Brain microvascular endothelial cell (primary cell): ENCODE measurements around the gene ACSL5.

ENCODE experiments used
- DNase-seq: peaks from one replicate; pipeline ENCODE4 v3.0.0-alpha.2; 2020
- H3K27ac ChIP-seq: fragments of 250-450 bp; sonication (Bioruptor Pico); 2 replicates; pipeline ENCODE4 v1.5.1; 2020; ENCODE audit warnings: mild to moderate bottlenecking, moderate library complexity
- H3K27me3 ChIP-seq: fragments of 250-450 bp; sonication (Bioruptor Pico); replicated peaks from 2 replicates; pipeline ENCODE4 v1.5.1; 2020; ENCODE audit warnings: mild to moderate bottlenecking
- H3K36me3 ChIP-seq: fragments of 250-450 bp; sonication (Bioruptor Pico); replicated peaks from 2 replicates; pipeline ENCODE4 v1.5.1; 2020; ENCODE audit warnings: mild to moderate bottlenecking
- H3K4me3 ChIP-seq: 2 replicates; pipeline ENCODE4 v1.5.1; 2011; ENCODE audit warnings: low read depth, mild to moderate bottlenecking, control low read depth, low read length, moderate library complexity
- in situ Hi-C: cut with HindIII; loops from 2 replicates; pipeline ENCODE4 v1.10.0; 2017; ENCODE audit warnings: low sequenced_read_pairs, low pct_ligation_motif_present
- TF ChIP-seq, protein P1 (sequence below): IDR thresholded peaks from 2 replicates; pipeline ENCODE4 v1.5.1; 2011; ENCODE audit warnings: low read depth, mild to moderate bottlenecking, moderate library complexity, low read length, control low read depth, inconsistent platforms; ENCODE audit errors: missing control alignments

The ACSL5 gene

DNA sequence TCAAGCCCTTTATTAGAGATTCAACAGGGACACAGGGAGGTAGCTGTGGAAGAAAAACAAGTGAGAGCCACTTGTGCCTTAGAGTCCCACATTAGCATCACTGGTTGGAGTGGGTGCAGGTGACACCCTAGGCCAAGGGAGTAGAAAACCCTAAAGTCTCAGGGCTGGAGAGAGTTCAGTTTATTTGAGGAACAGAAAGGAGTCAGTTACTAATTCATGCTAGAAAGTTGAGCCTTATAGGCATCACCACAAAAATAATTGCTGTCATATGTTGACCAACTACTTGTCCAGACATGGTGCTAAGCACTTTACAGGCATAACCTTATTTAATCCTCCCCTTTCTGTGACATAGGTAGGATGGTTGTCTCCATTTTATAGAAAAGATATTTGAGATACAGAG lies 20.9 kb upstream of the ACSL5 start:
- no peak for DNase-seq
- no peaks in the 10 kb centered on the region for H3K27me3 ChIP-seq
- in situ Hi-C loops = no loop called here
- TF ChIP-seq, protein P1, sequence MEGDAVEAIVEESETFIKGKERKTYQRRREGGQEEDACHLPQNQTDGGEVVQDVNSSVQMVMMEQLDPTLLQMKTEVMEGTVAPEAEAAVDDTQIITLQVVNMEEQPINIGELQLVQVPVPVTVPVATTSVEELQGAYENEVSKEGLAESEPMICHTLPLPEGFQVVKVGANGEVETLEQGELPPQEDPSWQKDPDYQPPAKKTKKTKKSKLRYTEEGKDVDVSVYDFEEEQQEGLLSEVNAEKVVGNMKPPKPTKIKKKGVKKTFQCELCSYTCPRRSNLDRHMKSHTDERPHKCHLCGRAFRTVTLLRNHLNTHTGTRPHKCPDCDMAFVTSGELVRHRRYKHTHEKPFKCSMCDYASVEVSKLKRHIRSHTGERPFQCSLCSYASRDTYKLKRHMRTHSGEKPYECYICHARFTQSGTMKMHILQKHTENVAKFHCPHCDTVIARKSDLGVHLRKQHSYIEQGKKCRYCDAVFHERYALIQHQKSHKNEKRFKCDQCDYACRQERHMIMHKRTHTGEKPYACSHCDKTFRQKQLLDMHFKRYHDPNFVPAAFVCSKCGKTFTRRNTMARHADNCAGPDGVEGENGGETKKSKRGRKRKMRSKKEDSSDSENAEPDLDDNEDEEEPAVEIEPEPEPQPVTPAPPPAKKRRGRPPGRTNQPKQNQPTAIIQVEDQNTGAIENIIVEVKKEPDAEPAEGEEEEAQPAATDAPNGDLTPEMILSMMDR = no peak
- no peak overlapping the region for H3K4me3 ChIP-seq
- H3K36me3 ChIP-seq = no peaks in the 10 kb centered on the region
- no peak overlapping the region for H3K27ac ChIP-seq

DNA sequence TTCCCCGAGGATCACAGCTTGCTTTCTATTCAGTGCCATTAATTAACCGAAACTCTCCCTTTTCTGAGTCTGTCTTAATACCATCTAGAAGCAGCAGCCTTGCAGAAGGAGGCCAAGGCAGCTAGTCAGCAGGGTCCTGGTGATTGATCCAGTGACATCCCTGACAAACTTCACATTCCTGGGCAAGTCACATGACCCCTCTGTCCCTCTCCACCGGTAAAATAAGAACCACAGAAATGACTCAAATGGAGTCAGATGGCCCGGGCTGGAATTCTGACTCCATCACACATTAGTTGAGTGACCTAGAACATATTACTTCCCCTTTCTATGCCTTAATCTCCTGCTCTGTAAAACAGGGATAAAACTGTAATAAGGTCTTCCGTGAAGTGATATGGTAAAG lies 17.2 kb upstream of the ACSL5 start:
- no peak for DNase-seq
- TF ChIP-seq, protein P1 = no peak
- in situ Hi-C loops = no loop called here
- Histone ChIP-seq H3K4me3 (no peak overlapping the region), H3K27me3 (no peaks in the 10 kb centered on the region), H3K36me3 (no peaks in the 10 kb centered on the region), H3K27ac (no peak overlapping the region)

DNA sequence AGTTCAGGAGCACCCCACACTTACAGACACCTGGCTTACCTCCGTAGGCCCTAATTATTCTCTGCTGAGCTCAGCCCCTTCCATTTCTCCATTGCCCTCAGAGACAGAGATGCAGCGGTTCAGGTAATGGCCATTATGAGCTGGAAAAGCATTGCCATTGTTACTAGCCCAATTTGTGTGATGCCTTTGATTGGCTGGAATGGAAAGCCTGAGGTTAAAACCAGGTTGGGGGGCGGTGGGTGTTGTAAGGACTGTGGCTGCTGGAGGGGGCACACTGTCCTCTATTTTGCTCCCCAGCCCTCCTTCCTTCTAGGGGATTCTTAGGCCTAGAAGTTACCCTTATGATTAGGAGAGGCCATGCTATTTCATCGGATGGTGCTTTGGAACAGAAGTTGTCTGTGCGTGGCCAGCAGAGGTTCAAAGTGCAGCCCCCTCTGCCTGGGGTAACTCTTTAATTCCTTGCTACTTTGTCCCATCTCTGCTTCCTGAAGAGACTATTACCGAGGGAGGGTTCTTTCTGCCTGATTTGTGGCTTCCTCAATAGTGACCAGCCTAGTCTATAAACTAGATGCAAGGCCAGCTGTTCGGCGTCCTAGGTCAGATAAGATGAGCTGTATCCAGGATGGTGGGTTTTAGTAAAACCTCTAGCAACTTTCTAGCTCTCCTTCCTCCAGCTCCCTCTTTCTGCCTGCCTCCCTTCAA lies 14.2 kb upstream of the ACSL5 start:
- TF ChIP-seq, protein P1 = no peak
- H3K27me3 ChIP-seq = no peaks in the 10 kb centered on the region
- H3K27ac ChIP-seq = no peak overlapping the region
- in situ Hi-C loops = no loop called here
- H3K36me3 ChIP-seq = no peaks in the 10 kb centered on the region
- H3K4me3 ChIP-seq = no peak overlapping the region
- DNase-seq = no peak

DNA sequence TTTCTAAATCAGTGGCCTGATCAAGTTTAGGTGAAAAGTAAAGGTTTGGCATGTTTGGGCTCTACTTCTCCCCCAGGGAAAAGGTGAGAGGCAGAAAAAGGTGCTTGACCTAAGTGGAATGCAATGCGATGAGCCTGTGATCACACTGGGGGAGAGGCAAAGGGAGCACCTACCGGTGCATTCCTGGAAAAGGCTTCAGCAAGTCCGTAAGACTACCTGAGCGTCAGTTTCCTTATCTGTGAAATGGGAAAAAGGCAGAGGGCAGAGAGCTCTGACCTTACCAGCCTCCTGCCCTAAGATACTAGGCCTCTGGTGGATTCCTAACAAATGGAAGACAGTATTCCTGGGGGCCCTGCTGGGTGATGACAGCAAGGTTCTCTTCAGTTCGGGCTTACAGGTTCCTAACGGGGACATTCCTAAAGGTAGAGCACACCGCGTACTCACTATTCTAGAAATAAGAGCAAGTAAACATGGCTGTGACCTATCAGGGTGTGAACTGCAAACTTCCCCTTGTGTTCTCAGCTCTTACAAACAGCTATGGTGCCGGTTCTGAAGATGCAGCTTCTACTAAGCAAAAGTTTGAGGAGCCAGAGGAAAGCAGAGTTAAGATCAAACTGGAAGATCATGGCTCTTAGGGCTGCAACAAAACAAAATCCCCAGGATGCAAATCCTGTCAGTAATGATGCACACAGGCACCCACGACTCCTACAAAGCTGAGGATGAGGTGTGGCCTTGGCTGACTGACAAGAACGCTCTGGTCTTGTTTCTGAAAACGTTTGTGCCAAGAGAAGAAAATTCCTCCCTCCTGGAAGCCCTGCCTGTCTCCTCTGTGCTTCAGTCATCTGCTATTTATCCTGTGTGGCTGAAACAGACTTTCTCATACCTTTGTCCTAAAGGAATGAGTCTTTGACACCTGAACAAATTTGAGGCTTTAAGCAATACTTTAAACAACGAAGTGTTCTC lies 13.3 kb upstream of the ACSL5 start:
- in situ Hi-C loops = no loop called here
- no peaks in the 10 kb centered on the region for H3K36me3 ChIP-seq

DNA sequence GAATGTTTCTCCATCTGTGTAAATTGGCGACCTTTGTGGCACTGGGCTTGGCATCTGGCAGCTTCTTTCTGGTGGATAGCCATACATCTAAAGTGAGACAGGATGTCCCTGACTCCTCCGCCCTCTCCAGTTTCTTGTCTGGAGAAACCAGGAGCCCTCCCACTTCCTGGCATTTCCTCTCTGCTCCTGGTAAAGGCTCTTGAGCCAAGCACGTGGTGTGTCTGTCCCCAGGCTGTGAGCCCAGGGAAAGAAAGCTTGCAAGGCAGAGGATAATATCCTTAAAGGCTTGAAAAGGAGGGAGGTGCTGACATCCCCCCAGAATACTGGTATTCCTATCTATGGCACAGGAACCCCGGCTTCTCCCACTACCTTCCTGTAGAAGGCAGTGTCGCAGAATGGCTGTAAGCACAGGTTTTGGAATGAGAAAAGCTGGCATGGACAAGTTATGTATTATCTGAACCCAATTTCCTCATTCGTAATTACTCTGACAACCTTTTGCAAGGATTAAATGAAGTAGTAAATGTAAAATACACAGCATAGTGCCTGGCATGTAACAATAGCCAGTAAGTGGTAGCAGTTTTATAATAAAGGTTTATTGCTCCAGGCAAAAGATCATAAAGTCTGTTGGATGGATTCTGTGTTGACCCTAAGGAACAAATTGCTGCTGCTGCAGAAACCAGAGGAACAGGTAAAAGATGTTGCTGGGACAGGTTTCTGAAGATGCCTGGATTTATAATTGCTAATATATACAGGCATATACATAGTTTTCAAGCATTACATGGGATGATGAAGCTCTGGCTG lies 11.8 kb upstream of the ACSL5 start:
- TF ChIP-seq, protein P1 = peak; percentile 7
- no peaks in the 10 kb centered on the region for H3K36me3 ChIP-seq
- H3K4me3 ChIP-seq = no peak overlapping the region
- H3K27ac ChIP-seq = no peak overlapping the region
- no peaks in the 10 kb centered on the region for H3K27me3 ChIP-seq
- DNase-seq = no peak
- in situ Hi-C loops = no loop called here

More for the DNA sequence above, 13.3 kb upstream of the ACSL5 start:
- TF ChIP-seq, protein P1 = no peak
- no peak overlapping the region for H3K4me3 ChIP-seq
- H3K27ac ChIP-seq = no peak overlapping the region
- no peak for DNase-seq
- no peaks in the 10 kb centered on the region for H3K27me3 ChIP-seq
